Kidney (tissue), 14 donors: Measurements from ENCODE around the gene INPP5A. TPM values are rescaled to one million over a fixed set of nuclear protein-coding genes. Genes with fewer than 3 reads are reported as not detected.

Experiments
- DNase-seq, 5 donors: peaks; one replicate each; pipeline ENCODE4 v3.0.0-alpha.2; 2013 to 2020
- FAIRE-seq: peaks from 2 replicates; lab custom pipeline; 2012; peaks lifted over from hg19 to GRCh38; lab: Jason Lieb, UNC
- H3K27ac ChIP-seq, 2 donors: one replicate each; pipeline ENCODE4 v1.7.0; 2013; ENCODE audit warnings: low read depth in 2 of 2, low read length in 2 of 2, inconsistent platforms in 1 of 2
- H3K27me3 ChIP-seq: one replicate; pipeline ENCODE4 v1.7.1; 2013; ENCODE audit warnings: low read length, inconsistent platforms; ENCODE audit not compliant: control insufficient read depth, insufficient read depth
- H3K36me3 ChIP-seq, 3 donors: one replicate each; pipeline versions ENCODE4 v1.7.0 to v1.7.1; 2013; ENCODE audit warnings: low read length in 3 of 3, control low read depth in 1 of 3, inconsistent platforms in 1 of 3; ENCODE audit not compliant: insufficient read depth in 3 of 3, control insufficient read depth in 2 of 3
- H3K4me1 ChIP-seq, 3 donors: one replicate each; pipeline versions ENCODE4 v1.7.0 to v1.7.1; 2013; ENCODE audit warnings: low read length in 3 of 3, inconsistent platforms in 1 of 3, low read depth in 1 of 3; ENCODE audit not compliant: control insufficient read depth in 2 of 3, insufficient read depth in 2 of 3
- H3K4me3 ChIP-seq, 3 donors: one replicate each; pipeline versions ENCODE4 v1.7.0 to v1.8.1; 2013; ENCODE audit warnings: low read length in 3 of 3, control low read depth in 1 of 3, inconsistent platforms in 1 of 3
- H3K9ac ChIP-seq, 3 donors: one replicate each; pipeline versions ENCODE4 v1.7.0 to v1.7.1; 2013; ENCODE audit warnings: low read length in 3 of 3, control low read depth in 1 of 3, inconsistent platforms in 1 of 3
- H3K9me3 ChIP-seq, 3 donors: one replicate each; pipeline versions ENCODE4 v1.7.0 to v1.7.1; 2013; ENCODE audit warnings: low read length in 3 of 3, control low read depth in 1 of 3, inconsistent platforms in 1 of 3; ENCODE audit not compliant: control insufficient read depth in 2 of 3, insufficient read depth in 1 of 3
- CTCF ChIP-seq: IDR thresholded peaks from 3 replicates; pipeline ENCODE4 v1.5.1; 2012; ENCODE audit warnings: mild to moderate bottlenecking, moderate library complexity, borderline replicate concordance; ENCODE audit not compliant: insufficient read depth; ENCODE audit errors: extremely low read depth
- intact Hi-C: fragments of 100-400 bp; cut with DNase I; formaldehyde crosslinking; loops from one replicate; pipeline ENCODE4 v1.11.1; 2022
- polyA plus RNA-seq: library from polyadenylated mRNA; stranded (reverse); fragments of 350-450 nt; fragmentation: Illumina TruSeq; extraction: RNeasy Lipid Tissue Mini Kit (QIAGEN cat#74804); gene quantifications from one replicate; pipeline ENCODE4 v1.2.3, GENCODE V29; 2014; ENCODE audit warnings: low read depth, low replicate concordance; ENCODE audit not compliant: insufficient read depth
- total RNA-seq: library from RNA; stranded (reverse); fragmentation: NEBNext Ultra II Directional; extraction: Animal tissue kit (Norgen Biotek cat#: 25700); gene quantifications from one replicate; pipeline ENCODE4 v1.2.1, GENCODE V29; 2021
- donor health status: control.
- donor health status: control.
- donor health status: control.
- donor health status: control.
- donor health status: control.
- donor health status: DM: yes; HTN: yes; CAD: no.
- donor health status: Normal renal cell carcinoma (clear cell type).

Gene INPP5A
- total and polyA plus RNA-seq, 2 donors from 2014 or later, result 20.8 to 40.3 TPM

- Histone ChIP-seq H3K27ac (no peak overlapping the region), H3K27me3 (no peaks in the 10 kb centered on the region), H3K36me3 (peaks cover 0 to 10% (median 7%) of the 10 kb centered on the region in 3 donors), H3K4me1 (peaks cover 0 to 3% (median 0%) of the 10 kb centered on the region in 3 donors), H3K4me3 (no peak overlapping the region), H3K9ac (no peak overlapping the region), H3K9me3 (peaks cover 0 to 14% (median 0%) of the 10 kb centered on the region in 3 donors)
- FAIRE-seq, result no peak
- DNase-seq, result peak in 2 of 5 donors; percentile 34 to 68
- no peak for TF ChIP-seq CTCF
- intact Hi-C loops, result no loop called here
Observed at GRCh38 chr10:132709471-132709951, 171.9 kb downstream of the INPP5A start.

- Histone ChIP-seq H3K4me1 (peaks cover 0 to 3% (median 0%) of the 10 kb centered on the region in 3 donors), H3K27ac (no peak overlapping the region), H3K27me3 (no peaks in the 10 kb centered on the region), H3K4me3 (no peak overlapping the region), H3K36me3 (peaks cover 0 to 10% (median 7%) of the 10 kb centered on the region in 3 donors), H3K9ac (no peak overlapping the region), H3K9me3 (peaks cover 0 to 14% (median 0%) of the 10 kb centered on the region in 3 donors)
- FAIRE-seq, result no peak
- no peak for TF ChIP-seq CTCF
- intact Hi-C loops, result no loop called here
- DNase-seq, result peak in 2 of 5 donors; percentile 35 to 70
Observed at GRCh38 chr10:132710036-132710686, 172.6 kb downstream of the INPP5A start.

GRCh38 chr10:132710746-132711612 is 173.4 kb downstream of the INPP5A start:
- no peaks in the 10 kb centered on the region for H3K27me3 ChIP-seq
- no peak overlapping the region for H3K9ac ChIP-seq
- DNase-seq (peak in 2 of 5 donors; percentile 36 to 41), FAIRE-seq (no peak)
- TF ChIP-seq CTCF, result no peak
- peaks cover 0 to 11% (median 7%) of the 10 kb centered on the region in 3 donors for H3K36me3 ChIP-seq
- no peak overlapping the region for H3K27ac ChIP-seq
- peaks cover 0 to 3% (median 0%) of the 10 kb centered on the region in 3 donors for H3K4me1 ChIP-seq
- peaks cover 0 to 7% (median 0%) of the 10 kb centered on the region in 3 donors for H3K9me3 ChIP-seq
- intact Hi-C loops, result no loop called here
- no peak overlapping the region for H3K4me3 ChIP-seq
